GM08714 (cell line): ENCODE measurements around the gene TPPP2.
"Not testable (repeated sequence)": the region's sequence is repeated elsewhere in the genome, so short reads cannot be mapped to it uniquely, and the experiment has no call there.

Source experiments
- H3K4me3 ChIP-seq: fragments of 200-500 bp; sonication (Bioruptor generic); 2 replicates; pipeline ENCODE4 v1.5.1; 2014; ENCODE audit warnings: mild to moderate bottlenecking, low read length, inconsistent platforms
- ZNF274 ChIP-seq: IDR thresholded peaks from 2 replicates; pipeline ENCODE4 v1.6.1; 2012; ENCODE audit warnings: mild to moderate bottlenecking, low read depth, low read length

Gene TPPP2

DNA sequence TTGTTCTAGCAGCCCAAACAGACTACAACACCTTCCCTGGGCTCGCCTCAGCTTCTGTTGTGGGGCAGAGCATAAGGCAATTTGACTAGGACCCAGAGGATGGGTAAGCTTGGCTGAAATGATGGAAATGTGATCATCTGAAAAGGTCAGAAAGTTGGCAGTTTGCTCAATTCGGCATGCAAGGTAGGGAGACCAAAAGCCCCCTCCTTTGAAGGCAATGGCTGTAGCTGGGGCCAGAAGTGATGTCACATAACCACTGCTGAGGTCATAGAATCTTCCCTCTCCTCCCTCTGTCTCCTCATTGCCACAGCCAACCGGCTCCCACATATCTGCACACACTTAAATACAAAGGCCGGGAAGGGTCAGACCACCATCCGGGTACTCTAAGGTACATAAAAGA, at the start of gene TPPP2:
Gene TPPP2, plus strand, starts transcription at position 301 of the 400 bp plus-strand sequence. CDS start 365 bp downstream, outside the sequence.
- no peak for TF ChIP-seq ZNF274
- no peak within 1 kb of the TSS for H3K4me3 ChIP-seq

GRCh38 chr14:20980906-20981305, 49.1 kb upstream of the TPPP2 start:
- no peak for TF ChIP-seq ZNF274
- no peak overlapping the region for H3K4me3 ChIP-seq

- TF ChIP-seq ZNF274, result no peak
- no peak overlapping the region for H3K4me3 ChIP-seq
These were observed 47.2 kb upstream of the TPPP2 start for GRCh38 chr14:20982646-20983369.

DNA sequence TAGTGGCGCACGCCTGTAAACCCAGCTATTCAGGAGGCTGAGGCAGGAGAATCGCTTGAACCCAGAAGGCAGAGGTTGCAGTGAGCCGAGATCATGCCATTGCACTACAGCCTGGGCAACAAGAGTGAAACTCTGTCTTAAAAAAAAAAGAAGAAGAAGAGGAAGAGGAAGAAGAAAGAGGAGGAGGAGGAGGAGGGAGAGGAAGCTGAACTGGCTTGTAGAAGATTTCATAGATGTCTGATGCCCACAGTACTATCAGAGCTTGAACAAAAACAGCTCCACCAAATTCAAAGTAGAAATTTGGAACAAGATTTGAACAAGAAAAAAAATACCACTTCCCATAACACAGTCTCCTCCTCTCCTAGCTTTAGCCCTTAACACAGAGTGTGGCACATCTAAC, 44.4 kb upstream of the TPPP2 start:
- H3K4me3 ChIP-seq, result not testable (repeated sequence)

- no peak overlapping the region for H3K4me3 ChIP-seq
- TF ChIP-seq ZNF274, result no peak
These were observed 43.2 kb upstream of the TPPP2 start for GRCh38 chr14:20986811-20987210.

DNA sequence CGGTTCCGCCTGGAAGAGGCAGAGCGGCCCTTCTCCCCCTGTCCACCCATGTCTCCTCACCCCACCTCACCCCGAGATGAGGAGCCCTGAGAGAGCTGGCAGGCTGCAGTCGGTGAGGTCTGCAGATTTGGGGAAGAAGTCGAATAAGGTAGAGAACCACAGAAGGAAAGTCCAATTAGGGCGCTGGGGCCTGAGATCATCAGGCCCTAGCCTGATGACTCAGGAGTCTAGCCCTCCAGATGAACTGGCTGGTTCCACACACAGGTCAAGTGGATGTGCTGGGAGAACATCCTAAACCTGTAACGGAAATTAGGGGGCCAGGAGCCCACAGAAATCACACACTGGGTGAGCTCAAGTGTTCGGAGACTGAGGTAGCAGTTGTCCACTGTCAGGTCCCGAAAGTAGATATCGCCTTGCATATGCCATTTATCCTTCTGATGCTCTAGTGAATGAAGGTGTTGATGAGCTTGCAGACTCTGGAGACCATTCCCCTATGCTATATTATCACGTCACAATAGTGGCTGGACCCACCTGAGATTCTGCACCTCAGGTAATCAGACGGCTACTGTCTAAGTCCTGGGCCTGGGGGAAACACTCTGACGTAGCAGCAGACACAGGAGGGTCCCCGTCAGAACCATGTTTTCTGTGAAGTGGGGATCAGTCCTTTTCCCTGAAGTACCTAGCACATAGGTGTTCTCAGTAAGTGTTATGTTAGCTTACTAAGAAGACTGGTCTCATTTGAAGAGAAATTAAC, 41.1 kb upstream of the TPPP2 start:
- peak overlapping the region; percentile 9; the same call in 1 of the 2 replicates for H3K4me3 ChIP-seq
- TF ChIP-seq ZNF274, result no peak

- peak overlapping the region; percentile 9; the same call in 1 of the 2 replicates for H3K4me3 ChIP-seq
These were observed 40.6 kb upstream of the TPPP2 start for GRCh38 chr14:20989471-20989786.

GRCh38 chr14:20989787-20990600, 40.0 kb upstream of the TPPP2 start, which contains the start of gene METTL17:
Gene METTL17, plus strand, starts transcription at chr14:20989980. Its CDS starts 23 bp downstream, at chr14:20990003.
- peak within 1 kb of the TSS; percentile 78 for H3K4me3 ChIP-seq
- TF ChIP-seq ZNF274, result no peak

More at GRCh38 chr14:20989471-20989786, 40.6 kb upstream of the TPPP2 start:
- no peak for TF ChIP-seq ZNF274

- no peak for TF ChIP-seq ZNF274
These were observed 33.5 kb upstream of the TPPP2 start for GRCh38 chr14:20996521-20996920.

DNA sequence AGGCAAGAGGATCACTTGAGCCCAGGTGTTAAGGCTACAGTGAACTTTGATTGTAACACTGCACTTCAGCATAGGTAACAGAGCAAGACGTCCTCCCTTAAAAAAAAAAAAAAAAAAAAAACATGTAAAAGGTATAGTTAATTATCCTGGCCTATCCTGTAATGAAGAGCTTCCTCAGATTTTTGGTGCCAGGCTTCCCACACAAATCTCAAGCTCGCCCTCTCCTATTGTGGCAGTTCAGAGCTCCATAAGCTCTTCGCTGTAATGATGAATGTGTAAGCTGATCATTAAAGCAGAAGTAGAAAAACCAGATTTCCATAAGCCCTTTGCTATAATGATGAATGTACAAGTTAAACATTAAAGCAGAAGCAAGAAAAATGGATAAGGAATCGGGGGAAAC, 32.9 kb upstream of the TPPP2 start:
- TF ChIP-seq ZNF274, result no peak
- no peak overlapping the region for H3K4me3 ChIP-seq

More at GRCh38 chr14:20996521-20996920, 33.5 kb upstream of the TPPP2 start:
- no peak overlapping the region for H3K4me3 ChIP-seq

- no peak overlapping the region for H3K4me3 ChIP-seq
- TF ChIP-seq ZNF274, result no peak
These were observed 32.5 kb upstream of the TPPP2 start for GRCh38 chr14:20997564-20997963.

- H3K4me3 ChIP-seq, result no peak overlapping the region
These were observed 31.9 kb upstream of the TPPP2 start for GRCh38 chr14:20998139-20998538.

DNA sequence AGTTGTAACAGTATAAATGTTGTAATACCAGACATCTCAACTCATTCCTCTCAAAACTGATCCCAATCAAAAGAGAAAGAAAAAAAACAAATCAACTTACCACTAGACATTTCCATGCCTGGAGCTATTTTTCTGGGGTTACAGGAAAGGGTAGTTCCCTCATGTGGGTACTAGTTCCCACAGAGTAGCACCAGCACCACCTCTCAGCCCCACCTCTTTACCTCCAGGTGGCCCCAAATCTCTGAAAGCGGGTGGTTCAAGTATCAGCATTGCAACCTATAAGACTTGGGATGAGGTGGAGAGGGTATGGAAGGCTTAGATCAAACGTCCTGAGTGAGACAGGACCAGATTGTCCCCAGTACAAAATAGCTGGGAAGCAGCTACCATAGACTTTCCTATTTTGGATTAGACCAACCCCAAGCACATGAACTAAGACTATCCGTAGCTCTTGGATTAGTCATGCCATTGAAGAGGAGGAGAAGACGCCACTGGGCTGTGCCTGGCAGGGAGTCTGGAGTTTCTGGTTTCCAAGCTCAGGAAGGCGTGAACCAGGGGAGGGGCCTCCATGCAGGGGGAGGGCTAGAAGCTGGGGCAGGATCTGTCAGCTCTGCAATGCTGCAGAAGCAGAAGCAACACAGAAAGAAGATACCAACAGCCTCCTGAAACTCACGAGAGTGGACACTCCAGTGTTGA, 31.2 kb upstream of the TPPP2 start, which contains the start of gene SLC39A2:
Gene SLC39A2, plus strand, starts transcription at position 620 of the 693 bp plus-strand sequence. CDS start 154 bp downstream, outside the sequence.
- H3K4me3 ChIP-seq, result no peak within 1 kb of the TSS
- no peak for TF ChIP-seq ZNF274

More at GRCh38 chr14:20998139-20998538, 31.9 kb upstream of the TPPP2 start:
- no peak for TF ChIP-seq ZNF274

GRCh38 chr14:20999591-20999990, 30.4 kb upstream of the TPPP2 start:
- TF ChIP-seq ZNF274, result no peak
- no peak overlapping the region for H3K4me3 ChIP-seq
